ENCODE measurements around the gene MPPED1. TPM values are rescaled to one million over a fixed set of nuclear protein-coding genes. Genes with fewer than 3 reads are reported as not detected.

MPPED1 gene
- total RNA-seq, 2 donors from 2014 or later, result not detected

DNA sequence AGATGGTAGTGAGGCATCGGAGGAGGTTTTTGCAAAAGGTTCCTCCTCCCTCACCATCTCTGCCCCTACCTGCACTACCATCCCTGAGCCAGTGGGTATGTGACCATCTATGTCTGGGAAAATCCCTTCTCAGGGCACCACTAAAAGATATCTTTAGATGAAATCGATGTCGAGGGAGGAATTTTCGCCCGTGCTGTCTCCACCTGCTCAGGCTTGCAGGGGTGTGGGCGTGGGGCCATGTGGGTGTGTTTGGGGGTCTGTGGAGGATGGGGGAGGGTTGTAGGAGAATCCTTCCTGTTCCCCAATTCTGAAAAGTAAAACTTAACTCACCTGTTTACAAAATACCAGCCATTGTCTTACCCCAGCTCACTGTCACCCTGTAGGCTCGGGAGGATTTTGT lies 12.4 kb downstream of the MPPED1 start:
- no peak for ATAC-seq

DNA sequence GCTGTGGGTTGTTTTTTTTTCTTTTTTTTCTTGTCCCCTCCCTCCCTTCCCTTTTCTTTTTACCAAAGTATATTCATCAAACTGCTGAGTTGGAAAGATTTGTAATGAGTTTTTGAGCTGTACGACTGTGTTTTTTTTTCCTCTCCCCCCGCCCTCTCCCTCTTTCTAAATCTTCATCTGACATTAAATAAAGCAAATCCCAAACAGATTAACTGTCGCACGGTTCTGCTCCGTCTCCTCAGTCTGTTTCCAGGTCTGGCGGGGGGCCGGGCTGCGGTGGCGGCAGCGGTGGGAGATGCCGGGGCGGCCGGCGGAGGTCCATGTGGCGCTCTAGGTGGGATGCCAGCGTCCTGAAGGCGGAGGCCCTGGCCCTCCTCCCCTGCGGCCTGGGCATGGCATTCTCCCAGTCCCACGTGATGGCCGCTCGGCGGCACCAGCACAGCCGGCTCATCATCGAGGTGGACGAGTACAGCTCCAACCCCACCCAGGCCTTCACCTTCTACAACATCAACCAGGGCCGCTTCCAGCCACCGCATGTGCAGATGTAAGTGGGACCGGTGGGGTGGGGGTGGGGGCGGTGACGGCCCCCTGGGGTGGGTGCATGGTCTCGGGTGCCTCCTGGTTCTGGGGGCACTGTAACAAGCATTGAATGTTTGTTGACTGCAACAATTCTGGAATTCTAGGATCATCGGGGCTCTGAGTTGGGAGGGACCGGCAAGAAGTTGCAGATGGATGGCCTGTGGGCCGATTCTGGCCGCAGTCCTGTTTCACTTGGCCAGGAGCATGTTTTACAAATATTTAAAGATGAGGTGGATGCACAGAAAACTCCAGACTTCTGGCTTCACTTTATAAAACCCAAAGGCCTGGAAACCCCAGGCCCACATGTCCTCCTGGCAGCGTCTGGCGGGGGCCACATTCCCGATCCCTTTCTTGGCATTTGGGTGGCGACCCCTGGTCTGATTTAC lies 13.1 kb downstream of the MPPED1 start:
- TF ChIP-seq, protein P1, sequence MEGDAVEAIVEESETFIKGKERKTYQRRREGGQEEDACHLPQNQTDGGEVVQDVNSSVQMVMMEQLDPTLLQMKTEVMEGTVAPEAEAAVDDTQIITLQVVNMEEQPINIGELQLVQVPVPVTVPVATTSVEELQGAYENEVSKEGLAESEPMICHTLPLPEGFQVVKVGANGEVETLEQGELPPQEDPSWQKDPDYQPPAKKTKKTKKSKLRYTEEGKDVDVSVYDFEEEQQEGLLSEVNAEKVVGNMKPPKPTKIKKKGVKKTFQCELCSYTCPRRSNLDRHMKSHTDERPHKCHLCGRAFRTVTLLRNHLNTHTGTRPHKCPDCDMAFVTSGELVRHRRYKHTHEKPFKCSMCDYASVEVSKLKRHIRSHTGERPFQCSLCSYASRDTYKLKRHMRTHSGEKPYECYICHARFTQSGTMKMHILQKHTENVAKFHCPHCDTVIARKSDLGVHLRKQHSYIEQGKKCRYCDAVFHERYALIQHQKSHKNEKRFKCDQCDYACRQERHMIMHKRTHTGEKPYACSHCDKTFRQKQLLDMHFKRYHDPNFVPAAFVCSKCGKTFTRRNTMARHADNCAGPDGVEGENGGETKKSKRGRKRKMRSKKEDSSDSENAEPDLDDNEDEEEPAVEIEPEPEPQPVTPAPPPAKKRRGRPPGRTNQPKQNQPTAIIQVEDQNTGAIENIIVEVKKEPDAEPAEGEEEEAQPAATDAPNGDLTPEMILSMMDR (IDR thresholded peaks at IDR 0.05), result no peak
- TF ChIP-seq POLR2A (IDR thresholded peaks at IDR 0.05), result no peak
- no peaks in the 10 kb centered on the region for H3K36me3 ChIP-seq (replicated peaks in 1 of 2; ENCODE audit: insufficient read depth in 1 of 2, low read depth in 2 of 2)
- H3K27me3 ChIP-seq, result no peaks in the 10 kb centered on the region
- no peaks in the 10 kb centered on the region for H3K9me3 ChIP-seq
- DNase-seq (no peak), ATAC-seq (no peak)
- no peak overlapping the region for H3K27ac ChIP-seq
- intact Hi-C loops (cut with DNase I), result no loop called here
- WGBS, 2 donors, result 70 to 79% methylated on average over 18 to 37 of the region's 39 CpGs
- no peak overlapping the region for H3K4me3 ChIP-seq
- no peaks in the 10 kb centered on the region for H3K4me1 ChIP-seq

More for the DNA sequence above, 12.4 kb downstream of the MPPED1 start:
- 59 to 64% methylated on average over 7 of the region's 7 CpGs for WGBS, 2 donors
- Histone ChIP-seq H3K4me1 (no peaks in the 10 kb centered on the region), H3K27me3 (peaks cover 0 to under 1% of the 10 kb centered on the region in 2 donors), H3K36me3 (replicated peaks in 1 of 2; ENCODE audit: insufficient read depth in 1 of 2, low read depth in 2 of 2) (no peaks in the 10 kb centered on the region), H3K27ac (no peak overlapping the region), H3K9me3 (no peaks in the 10 kb centered on the region), H3K4me3 (no peak overlapping the region)
- TF ChIP-seq, protein P1 (IDR thresholded peaks at IDR 0.05), result no peak
- TF ChIP-seq POLR2A (IDR thresholded peaks at IDR 0.05), result no peak
- intact Hi-C loops (cut with DNase I), result no loop called here
- DNase-seq, result no peak

DNA sequence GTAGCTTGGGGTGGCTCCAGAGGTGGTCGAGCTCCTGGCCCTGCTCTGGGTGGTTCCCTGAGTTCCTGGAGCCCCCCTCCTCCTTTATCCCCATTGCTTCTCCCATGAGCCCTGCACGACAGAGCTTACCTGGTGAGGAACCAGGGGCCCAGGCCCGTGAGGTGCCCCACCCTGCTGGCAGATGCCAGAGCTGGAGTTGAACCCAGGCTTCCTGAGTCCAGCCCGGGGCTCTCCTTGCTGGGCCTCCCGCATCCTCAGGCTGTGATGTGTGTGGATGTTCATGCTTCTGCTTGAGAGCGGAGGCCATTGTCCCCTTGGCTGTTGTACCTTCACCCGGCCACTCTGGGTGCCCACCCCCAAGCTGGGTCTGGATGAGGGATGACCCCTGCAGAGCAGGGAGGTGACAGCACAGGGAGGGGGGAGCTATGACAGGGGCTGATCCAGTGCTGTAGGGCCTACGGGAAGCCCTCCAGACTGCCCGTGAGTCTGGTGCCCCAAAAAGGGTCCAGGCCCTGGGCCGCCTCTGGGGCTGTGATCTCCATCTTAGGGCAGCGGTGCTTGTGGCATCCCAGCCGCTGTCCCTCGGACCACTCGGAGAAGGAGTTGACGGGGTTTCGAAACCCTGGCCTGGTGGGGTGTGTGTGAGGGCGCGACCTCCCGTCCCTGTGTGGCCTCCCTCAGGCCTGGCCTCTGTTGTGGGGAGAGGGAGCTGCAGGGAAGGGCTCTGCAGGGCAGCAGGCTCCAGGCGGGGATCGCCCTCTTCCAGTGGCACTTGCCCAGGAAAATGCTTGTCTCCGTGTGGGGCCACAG lies 14.4 kb downstream of the MPPED1 start:
- no peak for DNase-seq
- H3K36me3 ChIP-seq (replicated peaks in 1 of 2; ENCODE audit: insufficient read depth in 1 of 2, low read depth in 2 of 2), result no peaks in the 10 kb centered on the region
- intact Hi-C loops (cut with DNase I), result no loop called here
- WGBS, 2 donors, result 80% methylated on average over 8 to 20 of the region's 22 CpGs
- H3K4me1 ChIP-seq, result no peaks in the 10 kb centered on the region
- no peak for TF ChIP-seq POLR2A (IDR thresholded peaks at IDR 0.05)
- TF ChIP-seq, protein P1 (IDR thresholded peaks at IDR 0.05), result no peak
- no peak overlapping the region for H3K27ac ChIP-seq
- H3K27me3 ChIP-seq, result no peaks in the 10 kb centered on the region
- no peaks in the 10 kb centered on the region for H3K9me3 ChIP-seq
- no peak for ATAC-seq
- H3K4me3 ChIP-seq, result no peak overlapping the region

DNA sequence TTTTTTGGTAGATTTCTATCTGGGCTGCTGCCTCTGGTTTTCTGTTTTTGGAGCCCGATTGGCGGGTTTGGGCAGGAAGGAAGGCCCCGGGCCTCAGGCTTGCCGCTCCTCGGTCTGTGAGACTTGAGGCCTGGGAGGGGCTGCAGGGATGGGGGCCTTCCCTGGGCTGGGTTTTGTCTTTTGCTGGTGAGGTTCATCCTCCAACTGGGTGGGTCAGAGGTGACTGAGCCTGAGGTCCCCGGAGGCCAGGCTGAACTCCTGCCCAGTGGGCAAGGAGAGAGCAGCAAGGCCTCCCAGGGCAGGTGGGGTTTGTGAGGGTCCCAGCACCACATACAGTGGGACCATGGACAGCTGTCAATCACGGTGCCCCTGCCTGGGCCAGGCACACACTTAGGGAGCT lies 15.0 kb downstream of the MPPED1 start:
- WGBS, 2 donors, result 60 to 69% methylated on average over 6 to 7 of the region's 7 CpGs
- Histone ChIP-seq H3K9me3 (no peaks in the 10 kb centered on the region), H3K27ac (no peak overlapping the region), H3K27me3 (no peaks in the 10 kb centered on the region), H3K4me1 (no peaks in the 10 kb centered on the region), H3K36me3 (replicated peaks in 1 of 2; ENCODE audit: insufficient read depth in 1 of 2, low read depth in 2 of 2) (no peaks in the 10 kb centered on the region), H3K4me3 (no peak overlapping the region)
- intact Hi-C loops (cut with DNase I), result no loop called here
- DNase-seq (no peak), ATAC-seq (no peak)
- TF ChIP-seq, protein P1 (IDR thresholded peaks at IDR 0.05), result no peak
- no peak for TF ChIP-seq POLR2A (IDR thresholded peaks at IDR 0.05)

Measured in body of pancreas (tissue), 4 donors.